ENCODE measurements around the gene JAKMIP3. TPM values are rescaled to one million over a fixed set of nuclear protein-coding genes. Genes with fewer than 3 reads are reported as not detected.

JAKMIP3 gene
- total RNA-seq, 2 experiments from 2014 or later, result 0.18 to 0.31 TPM

DNA sequence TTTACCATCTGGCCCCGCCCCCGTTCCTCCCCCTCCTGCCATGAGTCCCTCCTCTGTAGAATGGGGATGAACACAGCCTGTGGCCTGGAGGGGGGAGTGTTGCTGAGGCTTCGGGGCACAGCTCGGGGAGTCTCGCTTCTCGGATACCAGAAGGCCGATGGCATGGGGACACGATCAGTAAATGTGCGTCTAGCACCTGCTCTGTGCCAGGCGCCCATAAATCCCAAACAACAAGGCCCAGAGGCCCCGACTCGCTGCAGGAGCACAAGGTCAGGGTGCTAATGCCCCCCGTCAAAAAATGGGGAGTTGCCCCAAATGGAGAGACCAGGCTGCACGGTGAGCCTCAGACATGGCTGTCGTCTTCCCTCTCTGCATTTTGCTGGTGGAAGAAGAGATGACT is 40.7 kb downstream of the JAKMIP3 start:
- ChIA-PET CTCF (no interaction called here), POLR2A (interaction anchor here (0.7 kb wide), 1 partner anchor 956 kb away, joined by 3 read pairs; no protein-coding TSS in a partner anchor)
- Mint-ChIP-seq H3K9me3 (no peaks in the 10 kb centered on the region), H3K4me1 (ENCODE audit: low read depth) (no peaks in the 10 kb centered on the region), H3K4me3 (no peak overlapping the region), H3K27me3 (no peaks in the 10 kb centered on the region), H3K36me3 (ENCODE audit: low read depth) (no peaks in the 10 kb centered on the region), H3K27ac (no peak overlapping the region)
- intact Hi-C loops (cut with micrococcal nuclease), result no loop called here
- TF ChIP-seq CTCF (IDR thresholded peaks at IDR 0.05), result no peak
- ATAC-seq, result no peak
- DNase-seq, result no peak

DNA sequence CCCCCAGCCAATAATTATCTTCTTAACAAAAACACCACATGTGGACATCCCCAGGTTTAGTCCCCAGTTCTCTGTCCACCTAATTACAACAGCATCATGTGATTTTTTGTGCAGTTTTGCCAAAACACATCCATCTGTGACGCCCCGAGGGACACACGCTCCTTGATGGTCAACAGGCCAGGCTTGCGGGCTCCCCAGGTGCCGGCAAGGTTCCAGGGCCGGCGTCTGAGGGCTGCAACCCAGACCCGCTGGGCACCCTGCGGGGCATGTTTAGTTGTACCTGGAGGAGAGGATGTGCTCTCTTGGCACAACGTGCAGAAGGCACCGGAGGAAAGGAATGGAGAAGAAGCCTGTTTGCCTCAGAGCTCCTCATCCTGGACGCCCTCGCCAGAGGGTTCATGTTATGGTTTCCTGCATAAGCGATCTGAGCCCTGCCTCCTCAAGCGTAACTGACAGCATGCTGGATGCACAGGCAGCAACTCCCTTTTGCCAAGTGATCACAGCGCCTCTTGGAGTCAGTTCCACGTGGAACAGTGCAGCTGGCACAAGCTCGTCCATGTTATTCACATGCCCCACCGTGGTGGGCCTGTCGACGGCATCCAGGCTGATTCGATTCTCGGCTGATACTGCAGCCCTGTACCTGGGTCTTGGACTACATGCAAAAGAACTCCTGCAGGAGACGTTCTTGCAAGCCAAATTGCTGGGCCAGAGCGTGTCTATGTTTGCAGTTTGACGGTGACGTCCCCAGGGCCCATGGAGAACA is 41.6 kb downstream of the JAKMIP3 start:
- Mint-ChIP-seq H3K27ac (no peak overlapping the region), H3K4me1 (ENCODE audit: low read depth) (no peaks in the 10 kb centered on the region), H3K27me3 (no peaks in the 10 kb centered on the region), H3K4me3 (no peak overlapping the region), H3K36me3 (ENCODE audit: low read depth) (no peaks in the 10 kb centered on the region), H3K9me3 (no peaks in the 10 kb centered on the region)
- ChIA-PET POLR2A (no interaction called here), CTCF (no interaction called here)
- TF ChIP-seq CTCF (IDR thresholded peaks at IDR 0.05), result no peak
- no peak for DNase-seq
- intact Hi-C loops (cut with micrococcal nuclease), result no loop called here
- no peak for ATAC-seq

DNA sequence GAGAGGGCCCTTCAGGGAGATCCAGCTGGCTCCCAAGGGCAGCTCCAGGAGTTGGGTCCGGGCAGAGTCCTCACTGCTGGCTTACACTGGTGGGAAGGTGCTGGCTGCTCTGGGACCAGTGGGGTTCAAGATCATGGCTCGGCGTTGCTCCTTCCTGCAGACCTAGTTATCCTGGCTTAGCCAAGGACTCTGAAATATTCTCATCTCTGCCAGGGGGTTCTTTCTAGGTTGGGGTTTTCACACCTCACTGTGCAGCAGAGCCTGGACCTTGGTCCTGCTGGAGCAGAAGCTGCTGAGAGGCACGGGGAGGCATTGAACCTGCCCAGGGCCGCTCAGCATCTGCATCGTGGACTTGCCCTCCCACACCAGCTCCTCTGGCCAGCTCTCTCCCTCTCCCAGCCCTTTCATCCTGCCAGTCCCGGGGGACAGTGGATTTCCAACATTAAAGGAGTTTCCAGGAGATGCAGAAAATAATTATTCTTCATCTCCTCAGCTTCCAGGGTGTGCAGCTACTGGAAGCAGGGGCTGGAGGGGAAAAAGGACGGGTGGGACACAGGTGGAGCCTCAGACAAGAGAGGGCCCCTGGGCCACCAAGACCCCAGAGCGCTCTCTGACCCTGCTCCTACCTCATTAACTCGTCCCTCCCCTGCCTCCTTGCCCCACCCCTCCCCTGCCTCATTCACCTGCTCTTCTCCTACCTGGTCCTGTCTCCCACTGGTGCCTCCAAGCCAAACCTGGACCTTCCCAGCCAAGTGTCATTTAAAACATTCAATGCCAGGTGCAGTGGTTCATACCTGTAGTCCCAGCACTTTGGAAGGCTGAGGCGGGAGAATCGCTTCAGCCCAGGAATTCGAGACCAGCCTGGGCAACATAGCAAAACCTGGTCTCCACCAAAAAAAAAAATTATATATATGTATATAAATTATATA is 42.5 kb downstream of the JAKMIP3 start:
- DNase-seq, result no peak
- ChIA-PET POLR2A (no interaction called here), CTCF (no interaction called here)
- no peaks in the 10 kb centered on the region for H3K27me3 Mint-ChIP-seq
- H3K4me1 Mint-ChIP-seq (ENCODE audit: low read depth), result no peaks in the 10 kb centered on the region
- no peak overlapping the region for H3K4me3 Mint-ChIP-seq
- no peak for ATAC-seq
- intact Hi-C loops (cut with micrococcal nuclease), result no loop called here
- H3K9me3 Mint-ChIP-seq, result no peaks in the 10 kb centered on the region
- H3K27ac Mint-ChIP-seq, result no peak overlapping the region
- TF ChIP-seq CTCF (IDR thresholded peaks at IDR 0.05), result no peak
- no peaks in the 10 kb centered on the region for H3K36me3 Mint-ChIP-seq (ENCODE audit: low read depth)

DNA sequence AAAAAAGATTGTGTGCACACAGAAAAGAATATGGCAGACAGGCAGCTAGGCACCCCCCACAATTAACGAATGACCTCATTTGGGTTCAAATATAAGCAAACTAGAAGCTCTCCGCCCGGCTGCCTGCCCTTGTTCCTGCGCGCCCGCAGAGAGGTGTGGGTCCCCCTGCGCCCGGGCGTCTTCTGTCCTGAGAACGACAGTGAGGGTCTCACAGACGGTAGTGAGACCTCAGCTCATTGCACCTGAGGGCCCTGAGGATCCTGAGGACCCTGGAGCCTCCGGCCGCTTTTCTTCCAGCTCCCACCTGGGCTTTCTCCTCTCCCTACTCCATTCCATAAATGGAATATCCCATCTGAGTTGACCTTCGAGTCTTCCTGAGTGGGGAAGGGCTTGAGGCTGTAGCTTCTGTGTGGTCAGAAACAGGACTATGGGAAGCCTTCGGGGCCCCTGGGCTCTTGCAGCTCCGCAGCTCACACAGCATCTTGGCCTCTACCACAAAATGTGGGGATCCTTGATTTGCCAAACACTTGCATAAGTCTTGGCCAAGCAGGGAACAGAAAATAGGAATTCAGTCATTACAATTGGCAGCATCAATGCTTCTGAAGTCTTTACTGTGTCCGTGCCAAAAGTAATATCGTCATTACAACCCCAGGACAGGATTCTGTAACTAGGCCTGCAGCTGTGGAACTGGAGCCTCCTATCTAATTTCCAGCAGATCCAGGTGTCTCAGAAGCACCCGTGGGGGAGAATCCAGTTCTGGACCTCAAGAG is 43.8 kb downstream of the JAKMIP3 start:
- no peaks in the 10 kb centered on the region for H3K36me3 Mint-ChIP-seq (ENCODE audit: low read depth)
- DNase-seq, result no peak
- intact Hi-C loops (cut with micrococcal nuclease), result no loop called here
- H3K4me3 Mint-ChIP-seq, result no peak overlapping the region
- no peak overlapping the region for H3K27ac Mint-ChIP-seq
- ATAC-seq, result no peak
- POLR2A ChIA-PET, result no interaction called here
- H3K27me3 Mint-ChIP-seq, result no peaks in the 10 kb centered on the region
- no peaks in the 10 kb centered on the region for H3K4me1 Mint-ChIP-seq (ENCODE audit: low read depth)
- CTCF ChIA-PET, result interaction anchor here (1.3 to 1.4 kb wide), 2 partner anchors 22 to 87 kb away, joined by 3 read pairs; no protein-coding TSS in a partner anchor
- no peak for TF ChIP-seq CTCF (IDR thresholded peaks at IDR 0.05)
- H3K9me3 Mint-ChIP-seq, result no peaks in the 10 kb centered on the region
